NCI-H1048 (cell line): ENCODE measurements around the gene IRAG1.
"Not testable (repeated sequence)": the region's sequence is repeated elsewhere in the genome, so short reads cannot be mapped to it uniquely, and the experiment has no call there.

Source experiments
- DNase-seq: peaks from one replicate; lab custom pipeline; 2025; lab: John Stamatoyannopoulos, UW

IRAG1 gene

DNA sequence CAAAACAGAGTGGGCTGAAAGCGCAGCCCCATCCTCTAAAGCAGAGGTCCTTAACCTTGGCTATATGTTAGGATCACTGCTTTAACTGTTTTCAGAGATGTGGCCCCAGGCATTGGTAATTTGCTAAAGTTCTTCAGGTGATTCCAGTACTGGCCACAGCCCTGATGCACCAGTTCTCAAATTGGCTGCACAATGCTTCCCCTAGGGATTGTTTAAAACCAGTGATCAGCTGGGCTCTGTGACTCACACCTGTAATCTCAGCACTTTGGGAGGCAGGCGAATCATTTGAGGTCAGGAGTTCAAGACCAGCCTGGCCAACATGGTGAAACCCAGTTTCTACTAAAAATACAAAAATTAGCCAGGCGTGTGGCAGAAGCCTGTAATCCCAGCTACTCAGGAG lies 8.4 kb upstream of the IRAG1 start:
- no peak for DNase-seq

DNA sequence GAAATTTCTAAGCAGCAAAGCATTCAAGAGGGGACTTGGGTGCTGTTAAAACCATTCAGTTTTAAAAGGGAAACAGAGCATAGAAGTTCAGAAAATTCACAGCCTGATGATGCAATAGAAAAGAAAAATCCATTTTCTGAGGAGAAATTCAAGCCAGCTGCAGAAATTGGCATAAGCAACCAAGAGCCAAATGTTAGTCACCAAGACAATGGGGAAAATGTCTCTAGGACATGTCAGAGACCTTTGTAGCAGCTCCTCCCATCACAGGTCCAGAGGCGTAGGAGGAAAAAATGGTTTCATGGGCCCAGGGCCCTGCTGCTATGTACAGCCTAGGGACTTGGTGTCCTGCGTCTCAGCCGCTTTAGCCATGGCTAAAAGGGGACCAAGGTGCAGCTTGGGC lies 5.5 kb upstream of the IRAG1 start:
- DNase-seq, result no peak

DNA sequence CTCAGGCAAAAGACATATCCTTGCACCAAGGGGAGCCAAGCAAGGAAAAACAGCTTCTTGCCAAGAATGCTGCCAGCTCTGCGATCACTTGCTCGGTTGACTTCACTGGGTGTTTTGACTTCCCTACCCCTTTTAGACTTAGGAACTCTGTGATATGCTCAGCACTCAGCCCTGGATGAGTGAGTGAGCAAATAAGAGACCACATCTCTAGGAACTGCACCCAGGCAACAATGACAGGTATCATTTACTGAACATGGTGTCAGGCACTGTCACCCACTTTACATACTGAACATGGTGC lies 3.7 kb upstream of the IRAG1 start:
- no peak for DNase-seq

- no peak for DNase-seq
Measured at GRCh38 chr11:10696468-10697322, 3.1 kb upstream of the IRAG1 start.

DNA sequence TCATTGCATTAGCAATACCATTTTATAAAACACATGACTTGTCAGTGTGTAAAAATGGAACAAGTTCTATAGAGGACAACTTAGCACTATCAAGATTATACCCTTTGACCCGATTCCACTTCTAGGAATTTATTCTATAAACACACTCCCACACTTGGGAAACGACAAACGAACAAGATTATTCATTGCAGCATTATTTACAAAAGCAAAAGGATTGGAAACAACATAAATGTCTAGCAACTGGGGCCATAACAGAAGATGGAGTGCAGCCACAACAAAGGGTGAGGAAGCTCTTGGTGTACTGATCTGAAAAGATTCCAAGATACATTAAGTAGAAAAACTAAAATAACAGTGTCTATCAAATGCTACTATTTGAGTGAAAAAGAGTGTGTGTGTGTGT lies 2.3 kb upstream of the IRAG1 start:
- DNase-seq, result no peak

DNA sequence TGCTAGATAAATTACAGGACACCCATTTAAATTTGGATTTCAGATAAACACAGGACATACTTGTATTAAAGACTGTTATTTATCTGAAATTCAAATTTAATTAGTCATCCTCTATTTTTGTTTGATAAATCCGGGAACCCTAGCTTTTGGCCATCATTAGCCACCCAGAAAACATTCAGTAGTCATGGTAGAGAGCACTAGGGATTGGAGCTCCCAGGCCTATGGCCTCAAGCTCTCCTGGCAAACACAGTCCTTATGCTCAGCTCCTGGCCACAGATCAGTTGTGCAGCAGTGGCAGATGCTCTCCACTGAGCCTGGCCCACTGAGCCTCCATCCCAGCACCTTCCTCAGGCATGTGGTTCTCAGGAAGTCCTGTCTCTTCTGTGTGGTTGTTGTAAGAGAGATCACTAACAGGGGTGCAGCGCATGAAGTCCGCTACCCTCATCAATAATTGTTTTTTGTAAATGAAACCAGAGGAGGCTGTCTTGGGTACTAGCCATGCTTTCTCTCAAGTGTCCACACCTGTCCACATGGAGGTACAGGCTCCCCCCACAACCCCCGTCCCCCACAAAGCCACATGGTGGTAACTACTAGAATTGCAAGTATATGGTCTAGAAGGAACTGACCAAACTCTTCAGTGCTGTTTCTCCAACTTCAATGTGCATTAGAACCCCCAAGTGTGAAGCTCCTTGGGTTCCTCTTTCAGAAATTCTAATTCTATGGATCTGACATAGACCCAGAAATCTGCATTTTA lies 1.1 kb upstream of the IRAG1 start:
- DNase-seq, result no peak

GRCh38 chr11:10692531-10693115 lies 932 bp downstream of the IRAG1 start:
- DNase-seq, result no peak

DNA sequence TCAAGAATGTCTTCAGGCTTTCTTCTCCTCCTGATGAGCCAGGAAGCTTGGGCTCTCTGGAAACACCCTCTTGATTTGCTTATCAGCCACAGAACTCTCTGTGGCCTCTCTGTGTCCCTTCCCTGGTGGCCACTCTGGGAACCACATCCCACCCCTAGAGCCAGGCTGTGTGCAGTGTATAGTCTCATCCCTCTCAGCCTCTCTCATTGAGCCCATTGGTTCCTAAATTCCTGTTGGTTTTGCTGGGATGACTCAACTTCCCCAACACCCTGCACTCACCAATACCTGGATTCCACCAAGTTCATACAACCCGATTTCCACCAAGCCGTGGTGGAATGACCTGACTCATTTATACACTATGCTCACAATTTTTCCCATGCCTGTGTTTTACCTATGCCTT lies 5.2 kb downstream of the IRAG1 start:
- no peak for DNase-seq

GRCh38 chr11:10686311-10686710 lies 7.2 kb downstream of the IRAG1 start:
- DNase-seq, result no peak

DNA sequence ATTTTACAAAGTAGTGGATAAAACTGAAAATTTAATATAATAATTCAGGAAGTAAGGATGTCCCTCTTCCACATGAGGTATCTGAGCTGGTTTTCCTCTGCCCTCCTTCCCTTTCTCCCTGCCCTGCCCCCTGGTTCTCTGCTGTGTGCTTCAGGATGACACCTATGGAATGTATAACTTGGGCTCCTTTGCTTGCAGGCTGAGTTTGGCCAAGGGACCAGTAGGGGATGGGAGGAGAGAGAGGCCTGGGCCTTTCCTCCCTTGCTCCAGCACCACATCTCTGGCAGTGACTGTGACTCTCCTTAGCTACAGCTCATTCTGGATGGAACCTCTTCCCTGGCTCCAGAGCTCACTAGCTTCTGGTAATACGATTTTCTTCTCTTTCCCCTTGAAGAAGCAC lies 10.1 kb downstream of the IRAG1 start:
- DNase-seq, result no peak

GRCh38 chr11:10680956-10681487 lies 12.5 kb downstream of the IRAG1 start:
- DNase-seq, result no peak

GRCh38 chr11:10680279-10680678 lies 13.3 kb downstream of the IRAG1 start:
- not testable (repeated sequence) for DNase-seq

GRCh38 chr11:10679644-10680043 lies 13.9 kb downstream of the IRAG1 start:
- DNase-seq, result no peak

- no peak for DNase-seq
Measured at GRCh38 chr11:10678101-10678500, 15.5 kb downstream of the IRAG1 start.

GRCh38 chr11:10676919-10677318 lies 16.6 kb downstream of the IRAG1 start:
- DNase-seq, result no peak

DNA sequence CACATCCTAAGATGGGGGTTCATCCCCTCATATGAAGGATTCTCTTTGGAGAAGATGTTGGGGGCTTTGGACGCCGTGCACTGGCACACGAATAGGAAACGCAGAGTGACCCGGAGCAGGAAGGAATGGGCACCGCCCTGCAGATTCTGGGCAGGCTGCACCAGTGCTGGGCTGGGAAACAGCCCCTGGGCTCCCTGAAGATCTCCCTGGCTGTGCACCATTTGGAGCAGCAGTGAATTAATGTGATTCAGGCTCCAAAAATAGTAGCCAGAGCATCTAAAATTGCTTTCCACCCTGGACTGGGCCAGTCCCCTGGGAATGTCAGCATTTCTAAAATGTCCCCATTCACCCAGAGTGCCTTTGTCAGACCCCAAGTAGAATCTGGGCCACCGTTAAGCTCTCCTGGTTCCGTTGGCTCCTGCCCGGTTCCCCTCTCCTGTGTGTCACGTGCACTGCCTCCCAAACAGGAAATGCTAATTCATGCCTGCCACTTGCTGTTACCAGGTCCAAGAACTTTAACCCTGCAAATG lies 18.6 kb downstream of the IRAG1 start:
- DNase-seq, result no peak

- DNase-seq, result no peak
Measured at GRCh38 chr11:10674440-10674855, 19.1 kb downstream of the IRAG1 start.

GRCh38 chr11:10673501-10674062 lies 20.0 kb downstream of the IRAG1 start:
- DNase-seq, result no peak

- no peak for DNase-seq
Measured at GRCh38 chr11:10670099-10670498, 23.5 kb downstream of the IRAG1 start.

DNA sequence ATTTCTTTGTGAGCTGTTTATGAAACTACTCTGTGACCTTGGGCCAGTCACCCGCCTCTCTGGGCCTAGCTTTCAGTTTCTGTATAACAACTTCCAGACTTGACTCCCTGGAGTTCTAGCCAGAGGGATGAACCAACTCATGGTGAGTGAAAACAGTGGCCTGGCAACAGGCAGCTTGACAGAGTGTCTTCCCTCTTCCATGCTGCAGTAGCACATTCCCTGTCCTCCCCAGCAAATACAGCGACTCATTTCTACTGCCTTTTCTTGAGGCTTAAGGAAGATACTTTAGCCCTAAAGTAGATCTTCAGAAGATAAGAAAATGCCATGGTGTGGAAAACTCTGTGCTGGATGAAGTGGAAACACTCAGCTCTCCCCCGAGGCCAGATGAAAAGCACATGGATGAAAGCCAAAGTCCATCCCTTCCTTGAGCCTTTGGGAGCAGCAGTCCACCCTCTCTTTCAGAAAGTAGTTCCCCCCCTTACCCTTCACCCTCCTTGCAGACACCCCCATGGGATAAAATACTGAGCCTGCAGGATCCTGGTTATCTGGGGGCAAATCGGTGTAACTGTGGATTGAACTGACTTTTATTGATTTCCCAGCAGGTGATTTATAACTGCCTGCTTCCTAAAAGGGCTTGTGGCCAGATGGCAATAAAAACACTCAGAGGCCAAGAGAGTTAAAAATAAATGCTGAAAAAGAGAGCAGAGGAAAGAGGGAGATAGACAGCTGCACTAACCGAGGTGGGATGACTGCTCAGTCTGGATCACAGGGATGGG lies 24.1 kb downstream of the IRAG1 start:
- no peak for DNase-seq

DNA sequence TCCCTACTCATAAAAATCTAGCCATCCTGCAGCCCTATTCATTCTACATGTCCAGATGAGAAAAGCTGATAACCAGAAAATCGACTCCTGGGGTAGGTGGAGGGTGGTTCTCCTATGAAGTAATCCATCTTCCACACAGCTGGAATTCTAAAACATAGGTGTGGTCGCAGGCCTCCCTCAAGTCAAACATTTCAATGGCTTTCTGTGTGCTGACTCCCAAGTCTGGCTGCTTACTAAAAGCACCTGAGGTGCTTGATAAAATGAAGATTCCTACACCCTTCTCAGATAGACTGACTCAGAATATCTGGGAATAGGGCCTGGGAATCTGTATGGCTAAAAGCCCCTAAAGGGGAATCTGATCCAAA lies 26.1 kb downstream of the IRAG1 start:
- DNase-seq, result no peak
